Smooth muscle cell (in vitro differentiated cells): ENCODE measurements around the gene AAMDC. TPM values are rescaled to one million over a fixed set of nuclear protein-coding genes. Genes with fewer than 3 reads are reported as not detected.
"Not testable (repeated sequence)": the region's sequence is repeated elsewhere in the genome, so short reads cannot be mapped to it uniquely, and the experiment has no call there.

Experiments
- DNase-seq: peaks from one replicate; lab custom pipeline; 2025; ENCODE audit not compliant: unreplicated experiment; lab: John Stamatoyannopoulos, UW
- H2AFZ ChIP-seq: fragments of 200-600 bp; sonication (generic); 2 replicates; pipeline ENCODE4 v1.6.0; 2016; ENCODE audit warnings: antibody characterized with exemption, low read depth, mild to moderate bottlenecking
- H3F3A ChIP-seq: fragments of 200-600 bp; sonication (generic); 2 replicates; pipeline ENCODE4 v1.6.0; 2017; ENCODE audit warnings: antibody characterized with exemption, low read depth
- H3K27ac ChIP-seq: fragments of 200-600 bp; sonication (generic); 2 replicates; pipeline ENCODE4 v1.5.1; 2016; ENCODE audit warnings: low read depth, mild to moderate bottlenecking
- H3K27me3 ChIP-seq: fragments of 200-600 bp; sonication (generic); 2 replicates; pipeline ENCODE4 v1.6.1; 2016; ENCODE audit warnings: low read depth, mild to moderate bottlenecking
- H3K36me3 ChIP-seq: fragments of 200-600 bp; sonication (generic); 2 replicates; pipeline ENCODE4 v1.5.1; 2016; ENCODE audit warnings: low read depth
- H3K4me1 ChIP-seq: fragments of 200-600 bp; sonication (generic); 2 replicates; pipeline ENCODE4 v1.5.1; 2016; ENCODE audit warnings: low read depth
- H3K4me2 ChIP-seq: fragments of 200-600 bp; sonication (generic); 2 replicates; pipeline ENCODE4 v1.6.0; 2016; ENCODE audit warnings: mild to moderate bottlenecking
- H3K4me3 ChIP-seq: fragments of 200-600 bp; sonication (generic); 2 replicates; pipeline ENCODE4 v1.5.1; 2016; ENCODE audit warnings: mild to moderate bottlenecking
- H3K79me2 ChIP-seq: fragments of 200-600 bp; sonication (generic); 2 replicates; pipeline ENCODE4 v1.6.0; 2016; ENCODE audit warnings: low read depth, mild to moderate bottlenecking
- H3K9ac ChIP-seq: fragments of 200-600 bp; sonication (generic); 2 replicates; pipeline ENCODE4 v1.6.0; 2016; ENCODE audit warnings: low read depth
- H3K9me3 ChIP-seq: fragments of 200-600 bp; sonication (generic); replicated peaks from 2 replicates; pipeline ENCODE4 v1.5.1; 2016; ENCODE audit warnings: low read depth
- H4K20me1 ChIP-seq: fragments of 200-600 bp; sonication (generic); 2 replicates; pipeline ENCODE4 v1.6.0; 2016; ENCODE audit warnings: low read depth
- CTCF ChIP-seq: fragments of 200-600 bp; sonication (generic); IDR thresholded peaks from 2 replicates; pipeline ENCODE4 v1.5.1; 2017; ENCODE audit warnings: borderline replicate concordance, mild to moderate bottlenecking, antibody characterized with exemption; ENCODE audit not compliant: insufficient read depth, poor library complexity, severe bottlenecking
- WGBS: methylation state at CpG from one replicate; pipeline ENCODE4 v1.1.7; 2016; ENCODE audit warnings: low lambda C conversion rate; 5-methylcytosine and 5-hydroxymethylcytosine counted together
- polyA plus RNA-seq: library from polyadenylated mRNA; unstranded; fragments of >200 nt; fragmentation: Nextera tagmentation; extraction: Ambion mirVana; gene quantifications from 2 replicates; pipeline ENCODE4 v1.2.1, GENCODE V29; 2016
- total RNA-seq: library from RNA; depleted of rRNA; stranded (reverse); fragments of >200 nt; gene quantifications from 2 replicates; pipeline ENCODE4 v1.2.3, GENCODE V29; 2014

The AAMDC gene
- total and polyA plus RNA-seq, 2 experiments from 2014 or later: 24.2 to 76.3 TPM

- Histone ChIP-seq H3K9ac (no peak overlapping the region), H3K27me3 (no peaks in the 10 kb centered on the region), H3K79me2 (no peaks in the 10 kb centered on the region), H4K20me1 (no peaks in the 10 kb centered on the region), H3F3A (peaks cover 11% of the 10 kb centered on the region), H3K4me3 (no peak overlapping the region), H2AFZ (no peak overlapping the region), H3K27ac (peak overlapping the region; percentile 88), H3K36me3 (no peaks in the 10 kb centered on the region), H3K9me3 (no peaks in the 10 kb centered on the region), H3K4me1 (no peaks in the 10 kb centered on the region), H3K4me2 (peak overlapping the region; percentile 7)
- DNase-seq: no peak
- TF ChIP-seq CTCF: no peak
- WGBS: 47% methylated on average over 5 of the region's 5 CpGs
Observed at GRCh38 chr11:77883775-77884174, 62.8 kb downstream of the AAMDC start.

DNA sequence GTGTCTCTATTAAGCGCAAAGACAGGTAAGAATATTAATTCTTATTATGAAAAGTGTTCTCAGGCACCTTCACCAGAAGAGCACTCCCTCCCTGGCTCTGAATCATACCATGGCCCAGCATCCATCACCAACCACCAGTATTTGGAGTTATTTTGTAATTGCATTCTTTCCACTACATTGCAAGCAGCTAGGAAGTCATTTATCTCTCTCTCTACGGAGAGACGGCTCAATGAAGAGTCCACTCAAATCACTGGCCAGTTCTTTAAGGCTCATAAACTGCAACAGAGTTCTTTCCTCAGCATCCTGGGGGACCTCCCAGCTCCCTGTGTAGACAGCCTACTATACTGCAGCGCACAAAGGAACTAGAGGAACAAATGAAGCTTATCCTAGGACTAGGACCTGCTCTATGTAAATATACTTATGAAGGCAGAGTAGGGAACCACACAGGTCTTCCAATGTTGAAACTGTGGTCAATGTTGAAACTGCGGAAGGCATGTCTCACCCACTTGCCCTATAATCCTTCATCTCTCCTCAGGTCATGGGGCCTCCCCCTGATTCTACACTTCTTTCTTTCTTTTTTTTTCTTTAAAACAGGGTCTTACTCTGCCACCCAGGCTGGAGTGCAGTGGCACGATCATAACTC is 63.4 kb downstream of the AAMDC start:
- Histone ChIP-seq H3K79me2 (no peaks in the 10 kb centered on the region), H3K36me3 (no peaks in the 10 kb centered on the region), H3F3A (peaks cover 7% of the 10 kb centered on the region), H4K20me1 (no peaks in the 10 kb centered on the region), H3K4me3 (no peak overlapping the region), H3K4me1 (no peaks in the 10 kb centered on the region), H2AFZ (no peak overlapping the region), H3K4me2 (peak overlapping the region; percentile 7), H3K9ac (no peak overlapping the region), H3K9me3 (no peaks in the 10 kb centered on the region), H3K27me3 (no peaks in the 10 kb centered on the region), H3K27ac (peak overlapping the region; percentile 88)
- no peak for DNase-seq
- TF ChIP-seq CTCF: no peak
- WGBS: 46% methylated on average over 6 of the region's 6 CpGs

GRCh38 chr11:77884829-77885190 is 63.9 kb downstream of the AAMDC start:
- Histone ChIP-seq H3K4me1 (no peaks in the 10 kb centered on the region), H3K79me2 (no peaks in the 10 kb centered on the region), H3K4me3 (no peak overlapping the region), H3K27me3 (no peaks in the 10 kb centered on the region), H3K9me3 (no peaks in the 10 kb centered on the region), H2AFZ (no peak overlapping the region), H4K20me1 (no peaks in the 10 kb centered on the region), H3K36me3 (no peaks in the 10 kb centered on the region), H3K9ac (no peak overlapping the region), H3K27ac (peak overlapping the region; percentile 88), H3F3A (peaks cover 5% of the 10 kb centered on the region), H3K4me2 (no peak overlapping the region)
- no peak for DNase-seq
- TF ChIP-seq CTCF: no peak
- 97% methylated on average over 6 of the region's 6 CpGs for WGBS

DNA sequence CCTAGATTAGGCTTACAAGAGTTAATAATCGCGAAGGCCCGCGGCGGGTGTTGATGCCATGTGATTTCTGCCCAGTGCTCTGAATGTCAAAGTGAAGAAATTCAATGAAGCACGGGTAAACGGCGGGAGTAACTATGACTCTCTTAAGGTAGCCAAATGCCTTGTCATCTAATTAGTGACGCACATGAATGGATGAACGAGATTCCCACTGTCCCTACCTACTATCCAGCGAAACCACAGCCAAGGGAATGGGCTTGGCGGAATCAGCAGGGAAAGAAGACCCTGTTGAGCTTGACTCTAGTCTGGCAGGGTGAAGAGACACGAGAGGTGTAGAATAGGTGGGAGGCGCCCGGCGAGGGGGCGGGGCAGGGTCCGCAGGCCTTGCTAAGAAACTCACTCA is 65.5 kb downstream of the AAMDC start:
- H3K27ac ChIP-seq: no peak overlapping the region
- H3K4me3 ChIP-seq: no peak overlapping the region
- no peaks in the 10 kb centered on the region for H3K36me3 ChIP-seq
- H2AFZ ChIP-seq: no peak overlapping the region
- no peaks in the 10 kb centered on the region for H3K79me2 ChIP-seq
- peaks cover 5% of the 10 kb centered on the region for H3F3A ChIP-seq
- H3K9me3 ChIP-seq: no peaks in the 10 kb centered on the region
- H3K4me2 ChIP-seq: no peak overlapping the region
- no peak for TF ChIP-seq CTCF
- H4K20me1 ChIP-seq: no peaks in the 10 kb centered on the region
- H3K9ac ChIP-seq: no peak overlapping the region
- 86% methylated on average over 16 of the region's 18 CpGs for WGBS
- no peaks in the 10 kb centered on the region for H3K4me1 ChIP-seq
- no peak for DNase-seq
- no peaks in the 10 kb centered on the region for H3K27me3 ChIP-seq

- H3K4me1 ChIP-seq, H2AFZ ChIP-seq, H3F3A ChIP-seq, H4K20me1 ChIP-seq, H3K27ac ChIP-seq, H3K79me2 ChIP-seq, H3K9ac ChIP-seq, H3K4me2 ChIP-seq, H3K36me3 ChIP-seq, H3K4me3 ChIP-seq, H3K27me3 ChIP-seq, H3K9me3 ChIP-seq, DNase-seq: not testable (repeated sequence)
- 92% methylated on average over 5 of the region's 5 CpGs for WGBS
Observed at GRCh38 chr11:77889045-77889444, 68.1 kb downstream of the AAMDC start.
